K562 (cell line): Measurements from ENCODE around the gene PRCC. TPM values are rescaled to one million over a fixed set of nuclear protein-coding genes. Genes with fewer than 3 reads are reported as not detected.

ENCODE experiments used
- ATAC-seq: fragments of 200-7000 bp; cut with Tn5 transposase; 3 replicates; pipeline ENCODE4 v1.9.1; 2020; ENCODE audit warnings: moderate library complexity
- BruUV-seq: library from RNA; stranded (reverse); fragments of 400-500 nt; replicated peaks from 2 replicates; lab custom pipeline; 2021; lab: Mats Ljungman, UMichigan
- CTCF ChIA-PET: fragments of 300-600 bp; formaldehyde crosslinking; extraction: SDS; loops from one replicate; lab custom pipeline; 2021; ENCODE audit warnings: low intra/inter-chr PET ratio; lab: Yijun Ruan, JAX
- POLR2A ChIA-PET: fragments of 300-600, 350-650 bp; sonication (Branson Sonifier 250); formaldehyde crosslinking; extraction: SDS; loops from one replicate; lab custom pipeline; 2021; ENCODE audit warnings: antibody characterized with exemption, inconsistent platforms; lab: Yijun Ruan, JAX
- DNase-seq, 4 experiments: peaks; one replicate each; pipeline versions ENCODE4 v3.0.0 to v3.0.0-alpha.2; 2011 to 2018; ENCODE audit warnings: low spot score in 3 of 4, mixed read lengths in 3 of 4; ENCODE audit errors: extremely low read depth in 1 of 4
- FAIRE-seq: peaks from 2 replicates; lab custom pipeline; 2011; peaks lifted over from hg19 to GRCh38; lab: Jason Lieb, UNC
- H2AFZ ChIP-seq: 2 replicates; pipeline ENCODE4 v1.6.0; 2011; ENCODE audit warnings: low read depth, low read length, control low read depth, inconsistent platforms
- H3K27ac ChIP-seq: fragments of 200-600 bp; 3 replicates; pipeline ENCODE4 v1.8.0; 2011; ENCODE audit warnings: low read depth, mild to moderate bottlenecking, control low read depth, inconsistent platforms, low read length, moderate library complexity, mixed read lengths; ENCODE audit errors: extremely low read depth
- H3K27me3 ChIP-seq, 2 experiments: fragments of 300-600 bp in 1 of 2; 2 replicates in 1 of 2; 3 replicates in 1 of 2; pipeline versions ENCODE4 v1.6.0 to v1.8.0; 2011; ENCODE audit warnings: inconsistent platforms in 2 of 2, low read length in 2 of 2, mild to moderate bottlenecking in 1 of 2, mixed read lengths in 1 of 2, moderate library complexity in 1 of 2; ENCODE audit not compliant: control insufficient read depth in 2 of 2, insufficient read depth in 2 of 2
- H3K36me3 ChIP-seq: fragments of 300-600 bp; 3 replicates; pipeline ENCODE4 v1.8.0; 2011; ENCODE audit warnings: mild to moderate bottlenecking, low read length, inconsistent platforms; ENCODE audit not compliant: control insufficient read depth, insufficient read depth
- H3K4me1 ChIP-seq, 2 experiments: fragments of 200-600 bp in 1 of 2; replicated peaks in 1 of 2; 2 replicates in 1 of 2; 3 replicates in 1 of 2; pipeline versions ENCODE4 v1.5.1 to v1.8.0; 2011; ENCODE audit warnings: inconsistent platforms in 2 of 2, low read length in 2 of 2, mild to moderate bottlenecking in 1 of 2, mixed read lengths in 1 of 2, moderate library complexity in 1 of 2; ENCODE audit not compliant: control insufficient read depth in 2 of 2, insufficient read depth in 2 of 2
- H3K4me2 ChIP-seq: 2 replicates; pipeline ENCODE4 v1.6.1; 2011; ENCODE audit warnings: low read length, control low read depth, inconsistent platforms, mixed read lengths; ENCODE audit not compliant: insufficient read depth
- H3K4me3 ChIP-seq: fragments of 200-600 bp; sonication (generic), shearing (Covaris generic); 2 replicates; pipeline ENCODE4 v1.5.1; 2016; ENCODE audit warnings: control low read depth, inconsistent platforms
- H3K79me2 ChIP-seq: fragments of 200-600 bp; 3 replicates; pipeline ENCODE4 v1.8.0; 2011; ENCODE audit warnings: low read length, inconsistent platforms; ENCODE audit not compliant: control insufficient read depth, insufficient read depth
- H3K9ac ChIP-seq, 2 experiments: 2 replicates each; pipeline versions ENCODE4 v1.6.0 to v1.6.1; 2011; ENCODE audit warnings: low read depth in 2 of 2, low read length in 2 of 2, control low read depth in 1 of 2, inconsistent platforms in 1 of 2, mild to moderate bottlenecking in 1 of 2, mixed read lengths in 1 of 2; ENCODE audit not compliant: insufficient read depth in 1 of 2
- H3K9me1 ChIP-seq: one replicate; pipeline ENCODE4 v1.6.0; 2011; ENCODE audit warnings: inconsistent platforms, mild to moderate bottlenecking, low read length, moderate library complexity; ENCODE audit not compliant: control insufficient read depth, insufficient read depth
- H3K9me3 ChIP-seq: replicated peaks from 2 replicates; pipeline ENCODE4 v1.5.1; 2011; ENCODE audit warnings: low read depth, low read length, inconsistent platforms; ENCODE audit not compliant: control insufficient read depth, insufficient read depth
- H4K20me1 ChIP-seq: replicated peaks from 2 replicates; pipeline ENCODE4 v1.6.1; 2011; ENCODE audit warnings: low read length, inconsistent platforms, mixed read lengths; ENCODE audit not compliant: control insufficient read depth, insufficient read depth
- CREB3L1 ChIP-seq: fragments of 450-650 bp; IDR thresholded peaks from 2 replicates; pipeline ENCODE4 v1.6.1; 2014; ENCODE audit warnings: low read depth, mild to moderate bottlenecking, moderate library complexity, borderline replicate concordance
- EZH2 ChIP-seq: IDR thresholded peaks from 2 replicates; pipeline ENCODE4 v1.6.1; 2012; ENCODE audit warnings: low read depth, mild to moderate bottlenecking, inconsistent platforms, low read length, borderline replicate concordance
- FIP1L1 ChIP-seq: fragments of 200-400 bp; formaldehyde crosslinking; IDR thresholded peaks from 2 replicates; pipeline ENCODE4 v1.6.1; 2018; ENCODE audit warnings: mild to moderate bottlenecking, low read depth, low read length; ENCODE audit not compliant: poor library complexity, severe bottlenecking
- MAFG ChIP-seq: fragments of 450-650 bp; conservative IDR thresholded peaks from 2 replicates; pipeline ENCODE4 v1.6.1; 2016; ENCODE audit warnings: missing genetic modification characterization, missing compliant biosample characterization
- POLR2H ChIP-seq: IDR thresholded peaks from 2 replicates; pipeline ENCODE4 v1.6.1; 2016; ENCODE audit warnings: missing genetic modification characterization, low read depth, mild to moderate bottlenecking, control low read depth, missing compliant biosample characterization, moderate library complexity
- PTTG1 ChIP-seq: fragments of 450-650 bp; IDR thresholded peaks from 2 replicates; pipeline ENCODE4 v1.6.1; 2016; ENCODE audit warnings: low read depth, mild to moderate bottlenecking, missing genetic modification characterization, missing compliant biosample characterization
- SMARCE1 ChIP-seq: fragments of 450-650 bp; IDR thresholded peaks from 2 replicates; pipeline ENCODE4 v1.7.1; 2016; ENCODE audit warnings: mild to moderate bottlenecking
- TAL1 ChIP-seq: fragments of 450-650 bp; IDR thresholded peaks from 2 replicates; pipeline ENCODE4 v1.6.1; 2016; ENCODE audit warnings: mild to moderate bottlenecking
- ZNF280A ChIP-seq: fragments of 450-650 bp; IDR thresholded peaks from 2 replicates; pipeline ENCODE4 v1.6.1; 2018; ENCODE audit warnings: mild to moderate bottlenecking, low read depth; ENCODE audit not compliant: partially characterized antibody
- ZNF696 ChIP-seq: fragments of 250-450 bp; sonication (Bioruptor Pico); conservative IDR thresholded peaks from 2 replicates; pipeline ENCODE4 v1.4.0; 2020; ENCODE audit warnings: mild to moderate bottlenecking, moderate library complexity
- WGBS: fragments of 100-300 bp; shearing (Covaris generic); methylation state at CpG from one replicate; pipeline ENCODE4 v1.1.6; 2016; ENCODE audit warnings: low coverage, mixed read lengths; ENCODE audit not compliant: insufficient coverage; ENCODE audit errors: missing lambda C conversion rate; 5-methylcytosine and 5-hydroxymethylcytosine counted together
- in situ Hi-C: fragments of 300-500 bp; cut with MboI; formaldehyde crosslinking; loops from 4 replicates; pipeline ENCODE4 v1.15.0; 2018; ENCODE audit warnings: inconsistent platforms, mixed read lengths
- intact Hi-C: fragments of 100-400 bp; cut with micrococcal nuclease; formaldehyde crosslinking; loops from 2 replicates; pipeline ENCODE4 v1.14.2; 2022
- polyA plus RNA-seq, 8 experiments: library from polyadenylated mRNA; depleted of rRNA in 4 of 8; stranded (reverse) in 5 of 8; unstranded in 3 of 8; fragments of >200 nt; fragmentation: Nextera tagmentation in 2 of 8; fragmentation: Illumina TruSeq in 1 of 8; extraction: Ambion mirVana in 2 of 8; extraction: Trizol in 1 of 8; gene quantifications; 2 replicates each; pipeline versions ENCODE4 v1.2.1 to v1.2.3, GENCODE V29; 2011 to 2014; ENCODE audit warnings: inconsistent platforms in 1 of 8, missing spikeins in 1 of 8
- total RNA-seq, 7 experiments: library from RNA; depleted of rRNA in 6 of 7; stranded (reverse); fragments of >200 nt in 6 of 7; fragmentation: Illumina TruSeq in 2 of 7; extraction: Trizol in 2 of 7; gene quantifications; 2 replicates each; pipeline versions ENCODE4 v1.2.1 to v1.2.3, GENCODE V29; 2011 to 2021; ENCODE audit warnings: low replicate concordance in 1 of 7

Gene PRCC
- total and polyA plus RNA-seq, 9 of the 15 experiments (the other 6 are each of a cell fraction or from before 2014, with no cell fraction given), result 23.9 to 201 (median 41.1) TPM

GRCh38 chr1:156776942-156777341, 9.6 kb downstream of the PRCC start:
- Histone ChIP-seq H3K4me2 (no peak overlapping the region), H3K9ac (peak overlapping the region in 1 of 2 experiments; percentile 18; a peak in 1 of 4 replicates), H4K20me1 (peaks cover 13% of the 10 kb centered on the region; the same call in 1 of the 2 replicates), H3K9me1 (no peaks in the 10 kb centered on the region), H3K79me2 (peaks cover 91% of the 10 kb centered on the region), H3K4me1 (peaks cover 16 to 31% of the 10 kb centered on the region in 2 experiments), H3K4me3 (no peak overlapping the region), H3K9me3 (no peaks in the 10 kb centered on the region), H2AFZ (no peak overlapping the region), H3K27me3 (no peaks in the 10 kb centered on the region), H3K36me3 (peaks cover 52% of the 10 kb centered on the region; the same call in 2 of the 3 replicates), H3K27ac (no peak overlapping the region)
- WGBS, result 54% methylated on average over 4 of the region's 4 CpGs
- DNase-seq, result no peak
- intact Hi-C loops (no loop called here), in situ Hi-C loops (no loop called here)
- peak; percentile 52; the same call in 2 of the 3 replicates for ATAC-seq
- no TSS peak for BruUV-seq
- ChIA-PET CTCF (no interaction called here), POLR2A (interaction anchor here (0.8 to 1.3 kb wide), 6 partner anchors 10 to 36 kb away, joined by 3 to 4 read pairs (median 4); partner anchors contain the start of genes MRPL24 and PRCC)
- no peak for FAIRE-seq
- no peak for TF ChIP-seq ZNF280A
- no peak for TF ChIP-seq POLR2H (tag)
- TF ChIP-seq CREB3L1, result no peak
- TF ChIP-seq PTTG1, result no peak
- no peak for TF ChIP-seq TAL1
- no peak for TF ChIP-seq FIP1L1
- no peak for TF ChIP-seq MAFG (tag)
- TF ChIP-seq SMARCE1, result no peak
- TF ChIP-seq EZH2, result no peak
- TF ChIP-seq ZNF696 (CRISPR knock-in tag), result no peak
